HEK293 (cell line): ENCODE results near the gene CRNKL1.

Experiments
- GLIS1 ChIP-seq: fragments of 450-650 bp; formaldehyde crosslinking; IDR thresholded peaks from 2 replicates; pipeline ENCODE4 v1.5.1; 2016; ENCODE audit warnings: missing biosample characterization, missing genetic modification characterization
- IKZF3 ChIP-seq: fragments of 450-650 bp; IDR thresholded peaks from 2 replicates; pipeline ENCODE4 v1.5.0; 2018; ENCODE audit warnings: missing biosample characterization, mild to moderate bottlenecking, missing genetic modification characterization, moderate library complexity
- MYNN ChIP-seq: fragments of 450-650 bp; formaldehyde crosslinking; IDR thresholded peaks from 2 replicates; pipeline ENCODE4 v1.5.1; 2016; ENCODE audit warnings: missing biosample characterization, missing genetic modification characterization, borderline replicate concordance
- OSR2 ChIP-seq: fragments of 450-650 bp; formaldehyde crosslinking; IDR thresholded peaks from 2 replicates; pipeline ENCODE4 v1.5.1; 2016; ENCODE audit warnings: missing biosample characterization, missing genetic modification characterization
- SP2 ChIP-seq: fragments of 450-650 bp; formaldehyde crosslinking; IDR thresholded peaks from 2 replicates; pipeline ENCODE4 v1.5.1; 2016; ENCODE audit warnings: missing biosample characterization, missing genetic modification characterization
- SP3 ChIP-seq: fragments of 450-650 bp; formaldehyde crosslinking; IDR thresholded peaks from 2 replicates; pipeline ENCODE4 v1.5.1; 2016; ENCODE audit warnings: missing biosample characterization, missing genetic modification characterization
- TCF7L2 ChIP-seq: IDR thresholded peaks from 2 replicates; pipeline ENCODE4 v1.6.1; 2011; ENCODE audit warnings: low read depth, mild to moderate bottlenecking, inconsistent platforms, low read length, moderate library complexity, borderline replicate concordance
- TRIM28 ChIP-seq: IDR thresholded peaks from 2 replicates; pipeline ENCODE4 v1.6.1; 2011; ENCODE audit warnings: low read length, control low read depth, borderline replicate concordance
- ZBTB44 ChIP-seq: fragments of 450-650 bp; IDR thresholded peaks from 2 replicates; pipeline ENCODE4 v1.5.1; 2018; ENCODE audit warnings: missing biosample characterization, mild to moderate bottlenecking, missing genetic modification characterization
- ZBTB48 ChIP-seq: fragments of 450-650 bp; formaldehyde crosslinking; IDR thresholded peaks from 2 replicates; pipeline ENCODE4 v1.5.1; 2016; ENCODE audit warnings: missing biosample characterization, missing genetic modification characterization
- ZEB2 ChIP-seq: fragments of 450-650 bp; formaldehyde crosslinking; IDR thresholded peaks from 2 replicates; pipeline ENCODE4 v1.5.1; 2016; ENCODE audit warnings: missing biosample characterization, missing genetic modification characterization
- ZNF133 ChIP-seq: fragments of 450-650 bp; formaldehyde crosslinking; IDR thresholded peaks from 2 replicates; pipeline ENCODE4 v1.5.1; 2016; ENCODE audit warnings: missing biosample characterization, missing genetic modification characterization
- ZNF239 ChIP-seq: fragments of 450-650 bp; formaldehyde crosslinking; IDR thresholded peaks from 2 replicates; pipeline ENCODE4 v1.5.1; 2016; ENCODE audit warnings: missing biosample characterization, missing genetic modification characterization
- ZNF391 ChIP-seq: fragments of 450-650 bp; formaldehyde crosslinking; IDR thresholded peaks from 2 replicates; pipeline ENCODE4 v1.5.1; 2016; ENCODE audit warnings: low read depth, missing biosample characterization, missing genetic modification characterization, borderline replicate concordance
- ZNF501 ChIP-seq: fragments of 450-650 bp; formaldehyde crosslinking; IDR thresholded peaks from 2 replicates; pipeline ENCODE4 v1.5.1; 2016; ENCODE audit warnings: missing biosample characterization, missing genetic modification characterization
- ZNF513 ChIP-seq: fragments of 450-650 bp; IDR thresholded peaks from 2 replicates; pipeline ENCODE4 v1.5.1; 2018; ENCODE audit warnings: missing biosample characterization, missing genetic modification characterization
- ZNF518A ChIP-seq: fragments of 450-650 bp; formaldehyde crosslinking; conservative IDR thresholded peaks from 2 replicates; pipeline ENCODE4 v1.5.1; 2016; ENCODE audit warnings: low read depth, missing biosample characterization, missing genetic modification characterization
- ZNF585B ChIP-seq: fragments of 450-650 bp; formaldehyde crosslinking; IDR thresholded peaks from 2 replicates; pipeline ENCODE4 v1.5.1; 2016; ENCODE audit warnings: missing biosample characterization, missing genetic modification characterization
- ZNF621 ChIP-seq: fragments of 450-650 bp; formaldehyde crosslinking; IDR thresholded peaks from 2 replicates; pipeline ENCODE4 v1.5.1; 2017; ENCODE audit warnings: missing biosample characterization, missing genetic modification characterization
- ZNF645 ChIP-seq: fragments of 450-650 bp; formaldehyde crosslinking; IDR thresholded peaks from 2 replicates; pipeline ENCODE4; 2016; ENCODE audit warnings: missing biosample characterization, missing genetic modification characterization
- ZNF664 ChIP-seq: fragments of 450-650 bp; formaldehyde crosslinking; IDR thresholded peaks from 2 replicates; pipeline ENCODE4 v1.5.1; 2016; ENCODE audit warnings: missing biosample characterization, missing genetic modification characterization
- ZNF701 ChIP-seq: fragments of 450-650 bp; formaldehyde crosslinking; IDR thresholded peaks from 2 replicates; pipeline ENCODE4 v1.5.1; 2016; ENCODE audit warnings: missing biosample characterization, missing genetic modification characterization
- ZNF830 ChIP-seq: fragments of 450-650 bp; IDR thresholded peaks from 2 replicates; pipeline ENCODE4 v1.5.0; 2018; ENCODE audit warnings: missing biosample characterization, missing genetic modification characterization, low read depth, mild to moderate bottlenecking, moderate library complexity
- TF ChIP-seq, protein P1 (sequence below): fragments of 450-650 bp; formaldehyde crosslinking; IDR thresholded peaks from 2 replicates; pipeline ENCODE4 v1.5.1; 2017; ENCODE audit warnings: missing biosample characterization, missing genetic modification characterization
- TF ChIP-seq, protein P2 (sequence below): fragments of 450-650 bp; formaldehyde crosslinking; IDR thresholded peaks from 2 replicates; pipeline ENCODE4 v1.5.1; 2016; ENCODE audit warnings: missing biosample characterization, missing genetic modification characterization
- TF ChIP-seq, protein P3 (sequence below): fragments of 450-650 bp; formaldehyde crosslinking; IDR thresholded peaks from 2 replicates; pipeline ENCODE4 v1.5.1; 2016; ENCODE audit warnings: missing biosample characterization, missing genetic modification characterization, low read depth

CRNKL1 gene

GRCh38 chr20:20017001-20017843 is 35.0 kb downstream of the CRNKL1 start, which contains the start of gene NAA20 (continued):
- TF ChIP-seq, protein P1, sequence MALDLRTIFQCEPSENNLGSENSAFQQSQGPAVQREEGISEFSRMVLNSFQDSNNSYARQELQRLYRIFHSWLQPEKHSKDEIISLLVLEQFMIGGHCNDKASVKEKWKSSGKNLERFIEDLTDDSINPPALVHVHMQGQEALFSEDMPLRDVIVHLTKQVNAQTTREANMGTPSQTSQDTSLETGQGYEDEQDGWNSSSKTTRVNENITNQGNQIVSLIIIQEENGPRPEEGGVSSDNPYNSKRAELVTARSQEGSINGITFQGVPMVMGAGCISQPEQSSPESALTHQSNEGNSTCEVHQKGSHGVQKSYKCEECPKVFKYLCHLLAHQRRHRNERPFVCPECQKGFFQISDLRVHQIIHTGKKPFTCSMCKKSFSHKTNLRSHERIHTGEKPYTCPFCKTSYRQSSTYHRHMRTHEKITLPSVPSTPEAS (tag by site-specific recombination) = no peak
- TF ChIP-seq SP3 (tag by site-specific recombination) (peak; percentile 42; the same call in 1 of the 2 replicates), TCF7L2 (no peak), ZNF645 (tag by site-specific recombination) (no peak), IKZF3 (tag by site-specific recombination) (peak; percentile 62), TRIM28 (0 out of 2 replicates have a peak, but pooled peaks have one; percentile 46), ZBTB44 (tag by site-specific recombination) (peak; percentile 37; the same call in 1 of the 2 replicates), ZNF501 (tag by site-specific recombination) (peak; percentile 14; the same call in 1 of the 2 replicates), ZNF621 (tag by site-specific recombination) (no peak), MYNN (tag by site-specific recombination) (peak; percentile 42; the same call in 1 of the 2 replicates), ZNF664 (tag by site-specific recombination) (no peak), ZBTB48 (tag by site-specific recombination) (no peak), ZNF701 (tag by site-specific recombination) (no peak), ZNF239 (tag by site-specific recombination) (no peak), ZNF133 (tag by site-specific recombination) (no peak), ZNF518A (peak; percentile 90), ZNF391 (tag by site-specific recombination) (no peak), OSR2 (tag by site-specific recombination) (peak; percentile 57), ZNF830 (tag by site-specific recombination) (no peak), GLIS1 (peak; percentile 90), ZEB2 (tag by site-specific recombination) (peak; percentile 85; the same call in 1 of the 2 replicates), ZNF585B (tag by site-specific recombination) (0 out of 2 replicates have a peak, but pooled peaks have one; percentile 3), SP2 (peak; percentile 80), ZNF513 (tag by site-specific recombination) (no peak)
- TF ChIP-seq, protein P2, sequence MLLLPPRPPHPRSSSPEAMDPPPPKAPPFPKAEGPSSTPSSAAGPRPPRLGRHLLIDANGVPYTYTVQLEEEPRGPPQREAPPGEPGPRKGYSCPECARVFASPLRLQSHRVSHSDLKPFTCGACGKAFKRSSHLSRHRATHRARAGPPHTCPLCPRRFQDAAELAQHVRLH = peak; percentile 99
- TF ChIP-seq, protein P3, sequence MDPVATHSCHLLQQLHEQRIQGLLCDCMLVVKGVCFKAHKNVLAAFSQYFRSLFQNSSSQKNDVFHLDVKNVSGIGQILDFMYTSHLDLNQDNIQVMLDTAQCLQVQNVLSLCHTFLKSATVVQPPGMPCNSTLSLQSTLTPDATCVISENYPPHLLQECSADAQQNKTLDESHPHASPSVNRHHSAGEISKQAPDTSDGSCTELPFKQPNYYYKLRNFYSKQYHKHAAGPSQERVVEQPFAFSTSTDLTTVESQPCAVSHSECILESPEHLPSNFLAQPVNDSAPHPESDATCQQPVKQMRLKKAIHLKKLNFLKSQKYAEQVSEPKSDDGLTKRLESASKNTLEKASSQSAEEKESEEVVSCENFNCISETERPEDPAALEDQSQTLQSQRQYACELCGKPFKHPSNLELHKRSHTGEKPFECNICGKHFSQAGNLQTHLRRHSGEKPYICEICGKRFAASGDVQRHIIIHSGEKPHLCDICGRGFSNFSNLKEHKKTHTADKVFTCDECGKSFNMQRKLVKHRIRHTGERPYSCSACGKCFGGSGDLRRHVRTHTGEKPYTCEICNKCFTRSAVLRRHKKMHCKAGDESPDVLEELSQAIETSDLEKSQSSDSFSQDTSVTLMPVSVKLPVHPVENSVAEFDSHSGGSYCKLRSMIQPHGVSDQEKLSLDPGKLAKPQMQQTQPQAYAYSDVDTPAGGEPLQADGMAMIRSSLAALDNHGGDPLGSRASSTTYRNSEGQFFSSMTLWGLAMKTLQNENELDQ (tag by site-specific recombination) = no peak
